GM12864 (cell line): ENCODE measurements around the gene TBC1D4.

Source experiments
- DNase-seq: peaks from one replicate; pipeline ENCODE4 v3.0.0-alpha.2; 2011; ENCODE audit warnings: low read depth
- H3K4me3 ChIP-seq: 2 replicates; pipeline ENCODE4 v1.5.1; 2011; ENCODE audit warnings: mild to moderate bottlenecking, low read depth, low read length, control low read depth
- TF ChIP-seq, protein P1 (sequence below): IDR thresholded peaks from 2 replicates; pipeline ENCODE4 v1.5.1; 2011; ENCODE audit warnings: low read depth, mild to moderate bottlenecking, moderate library complexity, low read length, control low read depth, inconsistent platforms; ENCODE audit errors: missing control alignments

Gene TBC1D4

GRCh38 chr13:75366380-75367280 is 115.3 kb downstream of the TBC1D4 start:
- peak overlapping the region; percentile 22; the same call in 1 of the 2 replicates for H3K4me3 ChIP-seq
- DNase-seq, result no peak
- TF ChIP-seq, protein P1, sequence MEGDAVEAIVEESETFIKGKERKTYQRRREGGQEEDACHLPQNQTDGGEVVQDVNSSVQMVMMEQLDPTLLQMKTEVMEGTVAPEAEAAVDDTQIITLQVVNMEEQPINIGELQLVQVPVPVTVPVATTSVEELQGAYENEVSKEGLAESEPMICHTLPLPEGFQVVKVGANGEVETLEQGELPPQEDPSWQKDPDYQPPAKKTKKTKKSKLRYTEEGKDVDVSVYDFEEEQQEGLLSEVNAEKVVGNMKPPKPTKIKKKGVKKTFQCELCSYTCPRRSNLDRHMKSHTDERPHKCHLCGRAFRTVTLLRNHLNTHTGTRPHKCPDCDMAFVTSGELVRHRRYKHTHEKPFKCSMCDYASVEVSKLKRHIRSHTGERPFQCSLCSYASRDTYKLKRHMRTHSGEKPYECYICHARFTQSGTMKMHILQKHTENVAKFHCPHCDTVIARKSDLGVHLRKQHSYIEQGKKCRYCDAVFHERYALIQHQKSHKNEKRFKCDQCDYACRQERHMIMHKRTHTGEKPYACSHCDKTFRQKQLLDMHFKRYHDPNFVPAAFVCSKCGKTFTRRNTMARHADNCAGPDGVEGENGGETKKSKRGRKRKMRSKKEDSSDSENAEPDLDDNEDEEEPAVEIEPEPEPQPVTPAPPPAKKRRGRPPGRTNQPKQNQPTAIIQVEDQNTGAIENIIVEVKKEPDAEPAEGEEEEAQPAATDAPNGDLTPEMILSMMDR, result peak; percentile 4

- H3K4me3 ChIP-seq, result peak overlapping the region; percentile 22; the same call in 1 of the 2 replicates
- DNase-seq, result peak; percentile 79
- TF ChIP-seq, protein P1, result no peak
Measured at GRCh38 chr13:75365724-75366173, 116.2 kb downstream of the TBC1D4 start.

DNA sequence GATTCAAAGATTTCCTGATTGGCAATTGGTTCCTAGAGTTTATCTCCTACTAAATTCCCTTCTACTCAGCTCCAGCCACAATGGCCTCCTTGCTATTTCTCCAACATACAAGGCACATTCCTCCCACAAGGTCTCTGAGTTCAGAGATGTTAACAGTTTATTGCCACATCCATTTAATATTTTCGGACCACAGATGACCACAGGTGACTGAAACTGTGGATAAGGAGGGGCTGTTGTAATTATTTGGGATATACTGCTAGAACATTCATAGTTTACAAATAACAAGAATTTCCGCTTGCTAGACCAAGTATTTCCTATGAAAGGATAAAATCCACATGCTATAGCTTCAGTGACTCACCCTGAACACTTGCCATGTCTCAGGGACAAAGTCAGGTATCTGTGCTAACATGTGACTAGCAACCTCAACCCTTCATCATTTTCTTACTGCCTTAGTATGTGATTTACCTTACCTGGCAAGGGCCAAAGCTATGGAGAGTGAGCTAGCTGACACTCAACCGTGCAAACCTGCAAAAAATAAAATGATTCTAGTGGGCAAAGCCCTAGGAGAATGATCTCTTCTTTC is 117.7 kb downstream of the TBC1D4 start:
- TF ChIP-seq, protein P1, result no peak
- no peak overlapping the region for H3K4me3 ChIP-seq

GRCh38 chr13:75363371-75363770 is 118.6 kb downstream of the TBC1D4 start:
- H3K4me3 ChIP-seq, result no peak overlapping the region
- TF ChIP-seq, protein P1, result no peak

More for the DNA sequence above, 117.7 kb downstream of the TBC1D4 start:
- no peak for DNase-seq

DNA sequence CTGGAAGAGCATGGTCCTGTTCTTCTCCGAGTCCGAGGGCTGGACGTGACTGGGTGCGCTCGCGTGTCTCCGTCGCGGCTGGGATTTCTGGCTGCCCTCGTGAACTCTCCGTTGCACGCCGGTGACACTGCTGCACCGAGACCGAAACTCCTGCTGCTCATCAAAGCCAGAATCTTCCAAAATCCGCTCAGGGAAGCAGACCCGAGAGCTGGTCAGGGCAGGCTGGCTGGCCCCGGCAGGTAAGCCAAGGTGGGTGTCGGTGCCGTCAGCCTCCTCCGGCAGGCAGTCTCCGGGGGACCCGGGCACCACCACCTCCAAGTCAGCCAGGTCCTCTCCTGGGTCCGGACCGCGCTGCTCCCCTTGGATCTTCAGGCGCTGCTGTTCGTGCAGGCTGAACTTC is 119.9 kb downstream of the TBC1D4 start:
- DNase-seq, result no peak
- no peak overlapping the region for H3K4me3 ChIP-seq
- TF ChIP-seq, protein P1, result no peak

More at GRCh38 chr13:75363371-75363770, 118.6 kb downstream of the TBC1D4 start:
- no peak for DNase-seq

DNA sequence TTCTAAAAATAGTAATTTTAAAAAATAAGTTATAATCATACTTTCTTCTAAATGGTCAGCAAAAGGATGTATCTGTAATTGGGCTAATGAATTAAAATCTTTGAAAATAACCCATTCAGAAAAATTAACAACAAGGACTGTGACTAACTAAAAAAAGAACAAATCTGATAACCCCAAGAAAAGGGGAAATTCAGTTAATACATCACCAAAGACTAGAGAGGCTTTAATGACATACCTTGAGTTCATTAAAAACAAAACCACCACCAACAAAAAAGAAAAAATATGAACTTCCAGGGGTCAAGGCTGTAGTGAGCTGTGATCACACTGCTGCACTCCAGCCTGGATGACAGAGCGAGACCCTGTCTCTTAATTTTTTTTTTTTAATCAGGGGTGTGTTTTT is 121.8 kb downstream of the TBC1D4 start:
- no peak for DNase-seq
- TF ChIP-seq, protein P1, result no peak
- H3K4me3 ChIP-seq, result no peak overlapping the region
